HG03457 (cell line): ENCODE results near the gene EEFSEC.

Experiments used
- ATAC-seq: cut with Tn5 transposase; IDR thresholded peaks from one replicate; pipeline ENCODE4 v1.9.1; 2021; ENCODE audit warnings: moderate number of reproducible peaks; ENCODE audit not compliant: unreplicated experiment

Gene EEFSEC

GRCh38 chr3:128380719-128381118 lies 227.4 kb downstream of the EEFSEC start:
- ATAC-seq: no peak

GRCh38 chr3:128381609-128382008 lies 228.3 kb downstream of the EEFSEC start:
- no peak for ATAC-seq

- no peak for ATAC-seq
These were observed 229.0 kb downstream of the EEFSEC start for GRCh38 chr3:128382221-128382807.

GRCh38 chr3:128383316-128384235 lies 230.3 kb downstream of the EEFSEC start:
- ATAC-seq: no peak

- no peak for ATAC-seq
These were observed 232.0 kb downstream of the EEFSEC start for GRCh38 chr3:128385080-128385832.

GRCh38 chr3:128388932-128389331 lies 235.7 kb downstream of the EEFSEC start:
- ATAC-seq: no peak

- ATAC-seq: no peak
These were observed 237.6 kb downstream of the EEFSEC start for GRCh38 chr3:128390867-128391266.

- ATAC-seq: no peak
These were observed 238.7 kb downstream of the EEFSEC start for GRCh38 chr3:128392021-128392420.

- no peak for ATAC-seq
These were observed 239.7 kb downstream of the EEFSEC start for GRCh38 chr3:128392818-128393544.

- no peak for ATAC-seq
These were observed 240.8 kb downstream of the EEFSEC start for GRCh38 chr3:128394033-128394432.

GRCh38 chr3:128395046-128395445 lies 241.8 kb downstream of the EEFSEC start:
- no peak for ATAC-seq

- no peak for ATAC-seq
These were observed 242.3 kb downstream of the EEFSEC start for GRCh38 chr3:128395500-128396162.

GRCh38 chr3:128397484-128397883 lies 244.2 kb downstream of the EEFSEC start:
- ATAC-seq: no peak

GRCh38 chr3:128398586-128398985 lies 245.3 kb downstream of the EEFSEC start:
- ATAC-seq: no peak

- no peak for ATAC-seq
These were observed 246.1 kb downstream of the EEFSEC start for GRCh38 chr3:128399221-128399915.

- no peak for ATAC-seq
These were observed 247.4 kb downstream of the EEFSEC start for GRCh38 chr3:128400671-128401070.

GRCh38 chr3:128402319-128402718 lies 249.0 kb downstream of the EEFSEC start:
- no peak for ATAC-seq

- no peak for ATAC-seq
These were observed 249.7 kb downstream of the EEFSEC start for GRCh38 chr3:128402998-128403397.

GRCh38 chr3:128404276-128405068 lies 251.2 kb downstream of the EEFSEC start:
- no peak for ATAC-seq
